GM13977 (cell line): ENCODE results near the gene BSG.

Experiments used
- DNase-seq: peaks from one replicate; pipeline ENCODE4 v3.0.0; 2012; ENCODE audit warnings: low spot score
- in situ Hi-C: fragments of 300-500 bp; cut with MboI; formaldehyde crosslinking; loops from one replicate; pipeline ENCODE4 v1.12.0; 2022; ENCODE audit warnings: low sequenced_read_pairs, low pct_unique_long_range_greater_than_20kb, mixed read lengths, inconsistent platforms; ENCODE audit not compliant: unreplicated experiment
- TF ChIP-seq, protein P1 (sequence below): IDR thresholded peaks from 2 replicates; pipeline ENCODE4 v1.5.1; 2012; ENCODE audit warnings: mild to moderate bottlenecking, control low read depth; ENCODE audit not compliant: insufficient read depth; ENCODE audit errors: extremely low read depth, missing control alignments

The BSG gene

DNA sequence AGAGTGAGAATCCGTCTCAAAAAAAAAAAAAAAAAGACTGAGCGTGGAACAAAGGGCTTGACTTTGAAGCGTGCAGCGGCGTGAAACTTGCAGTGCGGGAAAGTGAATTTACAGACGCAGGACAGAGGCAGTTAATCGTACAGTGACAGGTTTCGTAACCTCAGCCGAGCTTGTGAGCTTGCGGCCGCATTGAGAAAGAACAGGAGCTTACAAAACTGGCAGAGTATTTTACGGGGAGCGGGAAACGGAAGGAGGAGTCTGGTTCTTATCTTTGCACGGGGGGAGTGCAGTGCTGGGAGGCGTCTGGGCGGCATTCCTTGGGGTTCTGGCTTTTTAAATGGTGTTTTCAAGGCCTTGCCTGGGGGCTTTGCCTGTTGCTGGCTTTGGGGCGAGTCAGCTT, 6.0 kb upstream of the BSG start:
- no peak for DNase-seq
- in situ Hi-C loops = no loop called here
- TF ChIP-seq, protein P1, sequence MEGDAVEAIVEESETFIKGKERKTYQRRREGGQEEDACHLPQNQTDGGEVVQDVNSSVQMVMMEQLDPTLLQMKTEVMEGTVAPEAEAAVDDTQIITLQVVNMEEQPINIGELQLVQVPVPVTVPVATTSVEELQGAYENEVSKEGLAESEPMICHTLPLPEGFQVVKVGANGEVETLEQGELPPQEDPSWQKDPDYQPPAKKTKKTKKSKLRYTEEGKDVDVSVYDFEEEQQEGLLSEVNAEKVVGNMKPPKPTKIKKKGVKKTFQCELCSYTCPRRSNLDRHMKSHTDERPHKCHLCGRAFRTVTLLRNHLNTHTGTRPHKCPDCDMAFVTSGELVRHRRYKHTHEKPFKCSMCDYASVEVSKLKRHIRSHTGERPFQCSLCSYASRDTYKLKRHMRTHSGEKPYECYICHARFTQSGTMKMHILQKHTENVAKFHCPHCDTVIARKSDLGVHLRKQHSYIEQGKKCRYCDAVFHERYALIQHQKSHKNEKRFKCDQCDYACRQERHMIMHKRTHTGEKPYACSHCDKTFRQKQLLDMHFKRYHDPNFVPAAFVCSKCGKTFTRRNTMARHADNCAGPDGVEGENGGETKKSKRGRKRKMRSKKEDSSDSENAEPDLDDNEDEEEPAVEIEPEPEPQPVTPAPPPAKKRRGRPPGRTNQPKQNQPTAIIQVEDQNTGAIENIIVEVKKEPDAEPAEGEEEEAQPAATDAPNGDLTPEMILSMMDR = no peak

- in situ Hi-C loops = no loop called here
- TF ChIP-seq, protein P1 = no peak
- DNase-seq = no peak
Measured at GRCh38 chr19:566844-567243, 5.6 kb upstream of the BSG start.

- in situ Hi-C loops = no loop called here
- no peak for DNase-seq
- TF ChIP-seq, protein P1 = no peak
Measured at GRCh38 chr19:567296-567900, 5.0 kb upstream of the BSG start.

- in situ Hi-C loops = no loop called here
- TF ChIP-seq, protein P1 = no peak
- DNase-seq = no peak
Measured at GRCh38 chr19:570251-570686, 2.1 kb upstream of the BSG start.

GRCh38 chr19:570937-571565, 1.3 kb upstream of the BSG start:
- peak; percentile 71 for DNase-seq
- TF ChIP-seq, protein P1 = no peak
- in situ Hi-C loops = no loop called here

- DNase-seq = no peak
- in situ Hi-C loops = no loop called here
- TF ChIP-seq, protein P1 = no peak
Measured at GRCh38 chr19:571566-571974, 826 bp upstream of the BSG start.
